BJ (cell line): Measurements from ENCODE around the gene SOAT1. TPM values are rescaled to one million over a fixed set of nuclear protein-coding genes. Genes with fewer than 3 reads are reported as not detected.

ENCODE experiments used
- CTCF ChIA-PET: fragments of 350-600 bp; formaldehyde crosslinking; extraction: SDS; loops from one replicate; lab custom pipeline; 2021; ENCODE audit warnings: antibody characterized with exemption, inconsistent platforms; lab: Yijun Ruan, JAX
- POLR2A ChIA-PET: fragments of 300-600 bp; sonication (Branson Sonifier 250); formaldehyde crosslinking; extraction: SDS; loops from one replicate; lab custom pipeline; 2021; ENCODE audit warnings: antibody characterized with exemption; lab: Charles Lee
- DNase-seq: peaks from one replicate; pipeline ENCODE4 v3.0.0-alpha.2; 2011; ENCODE audit warnings: low read depth
- H3K27me3 ChIP-seq: 2 replicates; pipeline ENCODE4 v1.6.0; 2011; ENCODE audit warnings: low read length; ENCODE audit not compliant: control insufficient read depth, insufficient read depth
- H3K36me3 ChIP-seq: 2 replicates; pipeline ENCODE4 v1.5.1; 2011; ENCODE audit warnings: low read length; ENCODE audit not compliant: control insufficient read depth, insufficient read depth
- H3K4me3 ChIP-seq: 2 replicates; pipeline ENCODE4 v1.5.1; 2011; ENCODE audit warnings: low read depth, mild to moderate bottlenecking, control low read depth, low read length
- polyA plus RNA-seq: library from polyadenylated mRNA; depleted of rRNA; stranded (reverse); fragments of >200 nt; gene quantifications from 2 replicates; pipeline ENCODE4 v1.2.3, GENCODE V29; 2011
- TF ChIP-seq, protein P1 (sequence below): IDR thresholded peaks from 2 replicates; pipeline ENCODE4 v1.5.1; 2011; ENCODE audit warnings: low read depth, mild to moderate bottlenecking, control low read depth, inconsistent platforms, low read length, moderate library complexity; ENCODE audit not compliant: insufficient read depth

The SOAT1 gene
- polyA plus RNA-seq, 1 experiment, result 12.3 TPM

DNA sequence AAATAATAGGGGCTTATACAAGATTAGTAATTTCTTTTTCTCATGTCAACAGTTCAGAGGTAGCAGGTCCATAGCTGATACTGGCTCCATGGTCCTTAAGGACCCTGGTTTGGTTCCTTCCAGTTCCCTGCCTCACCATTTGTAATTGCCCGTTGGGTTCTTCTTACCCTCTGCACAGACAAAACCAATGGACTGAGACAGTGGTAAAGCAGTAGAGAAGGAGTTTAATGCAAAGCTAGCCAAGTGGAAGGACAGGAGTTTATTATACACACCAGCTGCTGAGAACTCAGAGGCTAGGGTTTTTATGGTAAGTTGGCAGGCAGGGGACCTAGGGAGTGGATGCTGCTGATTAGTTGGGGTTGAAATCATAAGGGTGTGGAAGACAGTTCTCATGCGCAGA is 36.3 kb downstream of the SOAT1 start:
- ChIA-PET CTCF (no interaction called here), POLR2A (no interaction called here)
- no peak overlapping the region for H3K4me3 ChIP-seq
- no peaks in the 10 kb centered on the region for H3K27me3 ChIP-seq
- no peak for DNase-seq
- TF ChIP-seq, protein P1, sequence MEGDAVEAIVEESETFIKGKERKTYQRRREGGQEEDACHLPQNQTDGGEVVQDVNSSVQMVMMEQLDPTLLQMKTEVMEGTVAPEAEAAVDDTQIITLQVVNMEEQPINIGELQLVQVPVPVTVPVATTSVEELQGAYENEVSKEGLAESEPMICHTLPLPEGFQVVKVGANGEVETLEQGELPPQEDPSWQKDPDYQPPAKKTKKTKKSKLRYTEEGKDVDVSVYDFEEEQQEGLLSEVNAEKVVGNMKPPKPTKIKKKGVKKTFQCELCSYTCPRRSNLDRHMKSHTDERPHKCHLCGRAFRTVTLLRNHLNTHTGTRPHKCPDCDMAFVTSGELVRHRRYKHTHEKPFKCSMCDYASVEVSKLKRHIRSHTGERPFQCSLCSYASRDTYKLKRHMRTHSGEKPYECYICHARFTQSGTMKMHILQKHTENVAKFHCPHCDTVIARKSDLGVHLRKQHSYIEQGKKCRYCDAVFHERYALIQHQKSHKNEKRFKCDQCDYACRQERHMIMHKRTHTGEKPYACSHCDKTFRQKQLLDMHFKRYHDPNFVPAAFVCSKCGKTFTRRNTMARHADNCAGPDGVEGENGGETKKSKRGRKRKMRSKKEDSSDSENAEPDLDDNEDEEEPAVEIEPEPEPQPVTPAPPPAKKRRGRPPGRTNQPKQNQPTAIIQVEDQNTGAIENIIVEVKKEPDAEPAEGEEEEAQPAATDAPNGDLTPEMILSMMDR, result no peak
- H3K36me3 ChIP-seq, result no peaks in the 10 kb centered on the region

DNA sequence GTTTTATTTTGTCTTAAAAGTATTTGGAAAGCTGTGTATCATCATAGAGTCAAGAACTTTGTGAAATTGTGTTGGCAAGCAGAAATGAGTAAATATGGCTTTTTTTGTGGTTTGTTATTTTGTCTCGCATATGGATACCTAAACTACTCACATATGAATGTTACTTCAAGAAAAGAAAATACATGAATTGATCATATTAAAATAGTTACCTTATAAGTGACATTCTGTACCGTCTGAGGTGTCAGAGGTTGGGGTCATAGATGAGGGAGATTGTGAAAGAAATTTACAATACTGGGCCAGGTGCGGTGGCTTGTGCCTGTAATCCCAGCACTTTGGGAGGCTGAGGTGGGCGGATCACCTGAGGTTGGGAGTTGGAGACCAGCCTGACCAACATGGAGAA is 40.8 kb downstream of the SOAT1 start:
- Histone ChIP-seq H3K4me3 (no peak overlapping the region), H3K27me3 (no peaks in the 10 kb centered on the region), H3K36me3 (0 out of 2 replicates have a peak, but pooled peaks cover 2% of the 10 kb centered on the region)
- no peak for DNase-seq
- ChIA-PET CTCF (no interaction called here), POLR2A (no interaction called here)
- TF ChIP-seq, protein P1, result no peak

DNA sequence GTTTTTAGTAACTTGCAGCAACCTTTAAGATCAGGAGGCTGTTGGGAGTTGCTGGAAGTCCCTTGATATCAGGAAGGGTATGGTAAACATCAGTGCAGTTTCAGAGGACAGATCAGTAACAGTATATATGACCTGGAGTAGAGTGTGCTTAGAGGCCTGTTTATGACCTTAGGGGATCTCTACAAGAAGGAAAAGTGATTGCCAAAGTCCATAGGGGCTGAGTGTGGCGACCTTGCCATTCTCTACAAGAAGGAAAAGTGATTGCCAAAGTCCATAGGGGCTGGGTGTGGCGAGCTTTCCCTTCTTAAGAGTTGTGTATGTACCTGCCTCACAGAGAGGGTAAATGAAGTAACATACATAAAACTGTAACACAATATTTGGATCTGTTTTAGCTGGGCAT is 43.7 kb downstream of the SOAT1 start:
- Histone ChIP-seq H3K27me3 (no peaks in the 10 kb centered on the region), H3K36me3 (peaks cover 4% of the 10 kb centered on the region; the same call in 1 of the 2 replicates), H3K4me3 (no peak overlapping the region)
- CTCF ChIA-PET, result no interaction called here
- no peak for DNase-seq
- TF ChIP-seq, protein P1, result no peak
- POLR2A ChIA-PET, result no interaction called here

DNA sequence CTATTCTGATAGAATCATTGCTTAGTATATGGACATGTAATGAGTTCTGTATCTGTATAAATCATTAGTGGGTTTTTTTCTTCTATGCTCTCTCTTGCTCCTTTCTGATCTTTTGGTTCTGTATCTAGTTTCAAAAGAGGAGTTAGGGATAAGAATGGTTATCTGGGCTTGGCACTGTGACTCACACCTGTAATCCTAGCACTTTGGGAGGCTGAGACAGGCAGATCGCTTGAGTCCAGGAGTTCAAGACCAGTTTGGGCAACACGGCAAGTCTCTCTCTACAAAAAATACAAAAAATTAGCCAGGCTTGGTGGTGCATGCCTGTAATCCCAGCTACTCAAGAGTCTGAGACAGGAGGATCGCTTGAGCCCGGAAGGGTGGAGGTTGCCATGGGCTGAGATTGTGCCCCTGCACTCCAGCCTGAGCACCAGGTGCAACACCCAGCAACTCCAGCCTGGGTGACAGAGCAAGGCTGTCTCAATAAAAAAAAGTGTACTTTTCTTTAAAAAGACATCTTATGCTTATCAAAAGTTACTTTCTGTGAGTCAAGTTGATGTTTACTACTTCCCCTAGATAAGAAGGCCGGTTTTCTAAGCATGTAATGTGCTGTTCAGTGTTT is 44.5 kb downstream of the SOAT1 start:
- H3K4me3 ChIP-seq, result no peak overlapping the region
- DNase-seq, result no peak
- peaks cover 4% of the 10 kb centered on the region; the same call in 1 of the 2 replicates for H3K36me3 ChIP-seq
- H3K27me3 ChIP-seq, result no peaks in the 10 kb centered on the region
- ChIA-PET POLR2A (no interaction called here), CTCF (no interaction called here)
- TF ChIP-seq, protein P1, result no peak

GRCh38 chr1:179340918-179341317 is 47.3 kb downstream of the SOAT1 start:
- CTCF ChIA-PET, result interaction anchor here (1.0 kb wide), 1 partner anchor 261 kb away, joined by 3 read pairs; no protein-coding TSS in a partner anchor
- Histone ChIP-seq H3K36me3 (peaks cover 4% of the 10 kb centered on the region; the same call in 1 of the 2 replicates), H3K4me3 (no peak overlapping the region), H3K27me3 (no peaks in the 10 kb centered on the region)
- POLR2A ChIA-PET, result no interaction called here
- DNase-seq, result no peak
- TF ChIP-seq, protein P1, result no peak
